HEK293 (cell line): ENCODE measurements around the gene PDSS1.
"Not testable (repeated sequence)": the region's sequence is repeated elsewhere in the genome, so short reads cannot be mapped to it uniquely, and the experiment has no call there.

Experiments used
- GLIS1 ChIP-seq: fragments of 450-650 bp; formaldehyde crosslinking; IDR thresholded peaks from 2 replicates; pipeline ENCODE4 v1.5.1; 2016; ENCODE audit warnings: missing biosample characterization, missing genetic modification characterization
- GLIS2 ChIP-seq: fragments of 450-650 bp; formaldehyde crosslinking; IDR thresholded peaks from 2 replicates; pipeline ENCODE4 v1.5.1; 2016; ENCODE audit warnings: missing biosample characterization, missing genetic modification characterization
- SP7 ChIP-seq: fragments of 450-650 bp; formaldehyde crosslinking; IDR thresholded peaks from 2 replicates; pipeline ENCODE4 v1.5.1; 2016; ENCODE audit warnings: missing biosample characterization, missing genetic modification characterization
- ZNF121 ChIP-seq: fragments of 450-650 bp; formaldehyde crosslinking; IDR thresholded peaks from 2 replicates; pipeline ENCODE4 v1.5.1; 2016; ENCODE audit warnings: missing biosample characterization, missing genetic modification characterization
- ZNF274 ChIP-seq, 2 experiments: fragments of 200-500 bp in 1 of 2; fragments of 450-650 bp in 1 of 2; sonication (Bioruptor generic) in 1 of 2; formaldehyde crosslinking in 1 of 2; IDR thresholded peaks; 2 replicates each; pipeline versions ENCODE4 v1.5.1 to v1.6.1; 2014 to 2016; ENCODE audit warnings: borderline replicate concordance in 1 of 2, inconsistent platforms in 1 of 2, low read length in 1 of 2, missing biosample characterization in 1 of 2, missing genetic modification characterization in 1 of 2
- ZNF501 ChIP-seq: fragments of 450-650 bp; formaldehyde crosslinking; IDR thresholded peaks from 2 replicates; pipeline ENCODE4 v1.5.1; 2016; ENCODE audit warnings: missing biosample characterization, missing genetic modification characterization
- ZNF596 ChIP-seq: fragments of 450-650 bp; IDR thresholded peaks from 2 replicates; pipeline ENCODE4 v1.5.0; 2018; ENCODE audit warnings: missing biosample characterization, mild to moderate bottlenecking, missing genetic modification characterization, moderate library complexity
- ZSCAN16 ChIP-seq: fragments of 450-650 bp; formaldehyde crosslinking; IDR thresholded peaks from 2 replicates; pipeline ENCODE4 v1.5.1; 2016; ENCODE audit warnings: missing biosample characterization, missing genetic modification characterization
- TF ChIP-seq, protein P1 (sequence below): fragments of 450-650 bp; formaldehyde crosslinking; IDR thresholded peaks from 2 replicates; pipeline ENCODE4 v1.5.1; 2016; ENCODE audit warnings: missing biosample characterization, missing genetic modification characterization
- TF ChIP-seq, protein P2 (sequence below): fragments of 450-650 bp; formaldehyde crosslinking; IDR thresholded peaks from 2 replicates; pipeline ENCODE4 v1.5.1; 2016; ENCODE audit warnings: missing biosample characterization, missing genetic modification characterization
- TF ChIP-seq, protein P3 (sequence below): IDR thresholded peaks from 2 replicates; pipeline ENCODE4 v1.6.1; 2011; ENCODE audit warnings: mild to moderate bottlenecking, low read depth, low read length, borderline replicate concordance
- TF ChIP-seq, protein P4 (sequence below): fragments of 450-650 bp; formaldehyde crosslinking; IDR thresholded peaks from 2 replicates; pipeline ENCODE4 v1.5.1; 2016; ENCODE audit warnings: missing biosample characterization, missing genetic modification characterization

DNA sequence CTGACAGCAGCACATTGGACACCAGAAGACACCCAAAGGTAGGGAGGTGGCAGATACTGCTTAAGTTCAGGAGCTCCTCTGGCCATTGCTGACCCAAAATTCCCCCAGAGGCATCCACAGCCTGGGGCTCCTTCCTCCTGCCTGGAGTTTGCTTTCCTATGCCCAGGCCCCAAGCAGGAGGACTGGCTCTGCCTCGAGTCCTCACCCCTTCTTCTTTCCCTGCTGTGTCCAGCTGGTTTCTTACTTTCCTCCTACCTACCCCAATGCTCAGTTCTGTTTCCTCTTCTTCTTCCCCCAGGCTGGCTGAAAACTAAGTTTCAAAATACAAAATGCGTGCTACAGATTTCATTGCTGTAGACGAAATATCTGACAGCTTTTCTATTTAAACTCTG, 49.3 kb upstream of the PDSS1 start:
- TF ChIP-seq ZNF274 (IDR thresholded peaks at IDR 0.05; ENCODE audit: low read length); ZNF274 (tag by site-specific recombination; IDR thresholded peaks at IDR 0.05; ENCODE audit: borderline replicate concordance); ZNF501; ZNF596 (tag by site-specific recombination); GLIS2; SP7 (tag by site-specific recombination); ZNF121 (tag by site-specific recombination); ZSCAN16 (tag by site-specific recombination); GLIS1 (tag by site-specific recombination): not testable (repeated sequence)
- TF ChIP-seq, protein P1, sequence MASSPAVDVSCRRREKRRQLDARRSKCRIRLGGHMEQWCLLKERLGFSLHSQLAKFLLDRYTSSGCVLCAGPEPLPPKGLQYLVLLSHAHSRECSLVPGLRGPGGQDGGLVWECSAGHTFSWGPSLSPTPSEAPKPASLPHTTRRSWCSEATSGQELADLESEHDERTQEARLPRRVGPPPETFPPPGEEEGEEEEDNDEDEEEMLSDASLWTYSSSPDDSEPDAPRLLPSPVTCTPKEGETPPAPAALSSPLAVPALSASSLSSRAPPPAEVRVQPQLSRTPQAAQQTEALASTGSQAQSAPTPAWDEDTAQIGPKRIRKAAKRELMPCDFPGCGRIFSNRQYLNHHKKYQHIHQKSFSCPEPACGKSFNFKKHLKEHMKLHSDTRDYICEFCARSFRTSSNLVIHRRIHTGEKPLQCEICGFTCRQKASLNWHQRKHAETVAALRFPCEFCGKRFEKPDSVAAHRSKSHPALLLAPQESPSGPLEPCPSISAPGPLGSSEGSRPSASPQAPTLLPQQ (tag by site-specific recombination) = not testable (repeated sequence)
- TF ChIP-seq, protein P2, sequence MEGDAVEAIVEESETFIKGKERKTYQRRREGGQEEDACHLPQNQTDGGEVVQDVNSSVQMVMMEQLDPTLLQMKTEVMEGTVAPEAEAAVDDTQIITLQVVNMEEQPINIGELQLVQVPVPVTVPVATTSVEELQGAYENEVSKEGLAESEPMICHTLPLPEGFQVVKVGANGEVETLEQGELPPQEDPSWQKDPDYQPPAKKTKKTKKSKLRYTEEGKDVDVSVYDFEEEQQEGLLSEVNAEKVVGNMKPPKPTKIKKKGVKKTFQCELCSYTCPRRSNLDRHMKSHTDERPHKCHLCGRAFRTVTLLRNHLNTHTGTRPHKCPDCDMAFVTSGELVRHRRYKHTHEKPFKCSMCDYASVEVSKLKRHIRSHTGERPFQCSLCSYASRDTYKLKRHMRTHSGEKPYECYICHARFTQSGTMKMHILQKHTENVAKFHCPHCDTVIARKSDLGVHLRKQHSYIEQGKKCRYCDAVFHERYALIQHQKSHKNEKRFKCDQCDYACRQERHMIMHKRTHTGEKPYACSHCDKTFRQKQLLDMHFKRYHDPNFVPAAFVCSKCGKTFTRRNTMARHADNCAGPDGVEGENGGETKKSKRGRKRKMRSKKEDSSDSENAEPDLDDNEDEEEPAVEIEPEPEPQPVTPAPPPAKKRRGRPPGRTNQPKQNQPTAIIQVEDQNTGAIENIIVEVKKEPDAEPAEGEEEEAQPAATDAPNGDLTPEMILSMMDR = not testable (repeated sequence)
- TF ChIP-seq, protein P3, sequence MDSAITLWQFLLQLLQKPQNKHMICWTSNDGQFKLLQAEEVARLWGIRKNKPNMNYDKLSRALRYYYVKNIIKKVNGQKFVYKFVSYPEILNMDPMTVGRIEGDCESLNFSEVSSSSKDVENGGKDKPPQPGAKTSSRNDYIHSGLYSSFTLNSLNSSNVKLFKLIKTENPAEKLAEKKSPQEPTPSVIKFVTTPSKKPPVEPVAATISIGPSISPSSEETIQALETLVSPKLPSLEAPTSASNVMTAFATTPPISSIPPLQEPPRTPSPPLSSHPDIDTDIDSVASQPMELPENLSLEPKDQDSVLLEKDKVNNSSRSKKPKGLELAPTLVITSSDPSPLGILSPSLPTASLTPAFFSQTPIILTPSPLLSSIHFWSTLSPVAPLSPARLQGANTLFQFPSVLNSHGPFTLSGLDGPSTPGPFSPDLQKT = not testable (repeated sequence)
- TF ChIP-seq, protein P4, sequence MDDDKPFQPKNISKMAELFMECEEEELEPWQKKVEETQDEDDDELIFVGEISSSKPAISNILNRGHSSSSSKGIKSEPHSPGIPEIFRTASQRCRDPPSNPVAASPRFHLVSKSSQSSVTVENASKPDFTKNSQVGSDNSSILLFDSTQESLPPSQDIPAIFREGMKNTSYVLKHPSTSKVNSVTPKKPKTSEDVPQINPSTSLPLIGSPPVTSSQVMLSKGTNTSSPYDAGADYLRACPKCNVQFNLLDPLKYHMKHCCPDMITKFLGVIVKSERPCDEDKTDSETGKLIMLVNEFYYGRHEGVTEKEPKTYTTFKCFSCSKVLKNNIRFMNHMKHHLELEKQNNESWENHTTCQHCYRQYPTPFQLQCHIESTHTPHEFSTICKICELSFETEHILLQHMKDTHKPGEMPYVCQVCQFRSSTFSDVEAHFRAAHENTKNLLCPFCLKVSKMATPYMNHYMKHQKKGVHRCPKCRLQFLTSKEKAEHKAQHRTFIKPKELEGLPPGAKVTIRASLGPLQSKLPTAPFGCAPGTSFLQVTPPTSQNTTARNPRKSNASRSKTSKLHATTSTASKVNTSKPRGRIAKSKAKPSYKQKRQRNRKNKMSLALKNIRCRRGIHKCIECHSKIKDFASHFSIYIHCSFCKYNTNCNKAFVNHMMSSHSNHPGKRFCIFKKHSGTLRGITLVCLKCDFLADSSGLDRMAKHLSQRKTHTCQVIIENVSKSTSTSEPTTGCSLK (tag by site-specific recombination) = not testable (repeated sequence)
